K562 (cell line): ENCODE results near the gene CCDC9. TPM values are rescaled to one million over a fixed set of nuclear protein-coding genes. Genes with fewer than 3 reads are reported as not detected.

ENCODE experiments used
- BMI1 ChIP-seq: fragments of 150-350 bp; IDR thresholded peaks from 2 replicates; pipeline ENCODE4 v1.6.1; 2014; ENCODE audit warnings: low read length
- ELF2 ChIP-seq: fragments of 250-450 bp; sonication (Bioruptor Pico); IDR thresholded peaks from 2 replicates; pipeline ENCODE4 v1.5.0; 2021; ENCODE audit warnings: mild to moderate bottlenecking
- ESRRB ChIP-seq: fragments of 250-450 bp; sonication (Bioruptor Pico); IDR thresholded peaks from 2 replicates; pipeline ENCODE4 v1.5.0; 2020; ENCODE audit warnings: mild to moderate bottlenecking, moderate library complexity, borderline replicate concordance
- GABPB2 ChIP-seq: fragments of 250-450 bp; sonication (Bioruptor Pico); conservative IDR thresholded peaks from 2 replicates; pipeline ENCODE4 v1.5.1; 2021; ENCODE audit warnings: mild to moderate bottlenecking
- GATAD2A ChIP-seq: fragments of 450-650 bp; IDR thresholded peaks from 2 replicates; pipeline ENCODE4 v1.6.1; 2017
- SIN3A ChIP-seq, 2 experiments: fragments of 150-350 bp in 1 of 2; IDR thresholded peaks; 2 replicates each; pipeline ENCODE4 v1.6.1; 2011 to 2016; ENCODE audit warnings: borderline replicate concordance in 2 of 2, low read depth in 2 of 2, low read length in 2 of 2, mild to moderate bottlenecking in 2 of 2, moderate library complexity in 2 of 2; ENCODE audit not compliant: control insufficient read depth in 1 of 2
- TAF7 ChIP-seq: fragments of 450-650 bp; IDR thresholded peaks from 2 replicates; pipeline ENCODE4 v1.6.1; 2016; ENCODE audit warnings: missing genetic modification characterization, missing compliant biosample characterization
- ZNF57 ChIP-seq: fragments of 450-650 bp; formaldehyde crosslinking; IDR thresholded peaks from 2 replicates; pipeline ENCODE4 v1.4.0; 2020; ENCODE audit warnings: mild to moderate bottlenecking, moderate library complexity
- polyA plus RNA-seq, 8 experiments: library from polyadenylated mRNA; depleted of rRNA in 4 of 8; stranded (reverse) in 5 of 8; unstranded in 3 of 8; fragments of >200 nt; fragmentation: Nextera tagmentation in 2 of 8; fragmentation: Illumina TruSeq in 1 of 8; extraction: Ambion mirVana in 2 of 8; extraction: Trizol in 1 of 8; gene quantifications; 2 replicates each; pipeline versions ENCODE4 v1.2.1 to v1.2.3, GENCODE V29; 2011 to 2014; ENCODE audit warnings: inconsistent platforms in 1 of 8, missing spikeins in 1 of 8
- total RNA-seq, 7 experiments: library from RNA; depleted of rRNA in 6 of 7; stranded (reverse); fragments of >200 nt in 6 of 7; fragmentation: Illumina TruSeq in 2 of 7; extraction: Trizol in 2 of 7; gene quantifications; 2 replicates each; pipeline versions ENCODE4 v1.2.1 to v1.2.3, GENCODE V29; 2011 to 2021; ENCODE audit warnings: low replicate concordance in 1 of 7
- TF ChIP-seq, protein P1 (sequence below): sonication (generic); formaldehyde crosslinking; IDR thresholded peaks from 2 replicates; pipeline ENCODE4 v1.8.0; 2022; ENCODE audit warnings: mild to moderate bottlenecking, missing genetic modification reagents
- TF ChIP-seq, protein P2 (sequence below), 2 experiments: fragments of 450-650 bp in 1 of 2; sonication (generic) in 1 of 2; formaldehyde crosslinking in 1 of 2; IDR thresholded peaks; 2 replicates each; pipeline versions ENCODE4 v1.7.1 to v1.9.0; 2016 to 2022; ENCODE audit warnings: inconsistent platforms in 1 of 2, mild to moderate bottlenecking in 1 of 2, missing genetic modification reagents in 1 of 2
- TF ChIP-seq, protein P3 (sequence below): fragments of 450-650 bp; formaldehyde crosslinking; IDR thresholded peaks from 2 replicates; pipeline ENCODE4 v1.4.0; 2022; ENCODE audit warnings: missing genetic modification characterization

Gene CCDC9
- total and polyA plus RNA-seq, 9 of the 15 experiments (the other 6 are each of a cell fraction or from before 2014, with no cell fraction given), result 0.23 to 38.6 (median 8.4) TPM

DNA sequence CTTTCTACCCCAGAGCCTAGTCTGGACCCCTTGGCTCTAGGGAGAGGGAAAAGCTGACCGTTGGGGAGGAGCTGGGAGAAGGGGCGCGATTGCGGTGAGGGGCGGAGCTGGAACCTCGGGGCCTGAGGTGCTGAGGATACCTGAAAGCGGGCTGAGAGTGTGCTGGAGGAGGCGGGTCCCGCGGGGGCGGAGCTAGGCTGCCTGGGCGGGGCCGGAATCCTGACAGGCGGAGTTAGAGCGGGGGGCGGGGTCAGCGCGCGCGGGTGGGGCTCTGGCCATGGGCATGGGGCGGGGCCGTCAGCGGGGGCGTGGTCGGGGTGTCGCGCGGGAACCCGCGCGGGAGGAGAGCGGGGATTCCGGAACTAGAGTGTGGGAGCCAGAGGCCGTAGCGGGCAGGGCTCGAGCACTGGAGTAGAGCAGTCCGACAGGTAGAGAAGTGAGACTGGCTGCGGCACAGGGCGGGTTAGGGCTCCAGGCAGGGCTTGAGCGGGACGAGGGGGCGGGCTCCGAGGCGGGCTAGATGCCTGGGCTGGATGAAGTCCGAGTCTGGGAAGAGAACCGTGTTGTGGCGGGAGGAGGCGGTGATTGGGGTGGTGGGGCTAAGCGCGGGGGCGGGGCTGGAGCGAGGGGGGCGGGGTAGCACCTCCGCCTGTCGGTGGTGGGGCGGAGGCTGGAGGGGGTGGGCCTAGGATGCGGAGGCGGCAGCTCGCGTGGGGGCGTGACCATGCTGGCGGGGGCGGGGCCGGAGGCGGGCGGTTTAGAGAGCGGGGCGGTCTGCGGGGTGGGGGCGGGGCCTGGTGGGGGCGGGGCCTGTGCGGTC is 18.0 kb downstream of the CCDC9 start, which contains the start of gene INAFM1 (continued):
- TF ChIP-seq, protein P1, sequence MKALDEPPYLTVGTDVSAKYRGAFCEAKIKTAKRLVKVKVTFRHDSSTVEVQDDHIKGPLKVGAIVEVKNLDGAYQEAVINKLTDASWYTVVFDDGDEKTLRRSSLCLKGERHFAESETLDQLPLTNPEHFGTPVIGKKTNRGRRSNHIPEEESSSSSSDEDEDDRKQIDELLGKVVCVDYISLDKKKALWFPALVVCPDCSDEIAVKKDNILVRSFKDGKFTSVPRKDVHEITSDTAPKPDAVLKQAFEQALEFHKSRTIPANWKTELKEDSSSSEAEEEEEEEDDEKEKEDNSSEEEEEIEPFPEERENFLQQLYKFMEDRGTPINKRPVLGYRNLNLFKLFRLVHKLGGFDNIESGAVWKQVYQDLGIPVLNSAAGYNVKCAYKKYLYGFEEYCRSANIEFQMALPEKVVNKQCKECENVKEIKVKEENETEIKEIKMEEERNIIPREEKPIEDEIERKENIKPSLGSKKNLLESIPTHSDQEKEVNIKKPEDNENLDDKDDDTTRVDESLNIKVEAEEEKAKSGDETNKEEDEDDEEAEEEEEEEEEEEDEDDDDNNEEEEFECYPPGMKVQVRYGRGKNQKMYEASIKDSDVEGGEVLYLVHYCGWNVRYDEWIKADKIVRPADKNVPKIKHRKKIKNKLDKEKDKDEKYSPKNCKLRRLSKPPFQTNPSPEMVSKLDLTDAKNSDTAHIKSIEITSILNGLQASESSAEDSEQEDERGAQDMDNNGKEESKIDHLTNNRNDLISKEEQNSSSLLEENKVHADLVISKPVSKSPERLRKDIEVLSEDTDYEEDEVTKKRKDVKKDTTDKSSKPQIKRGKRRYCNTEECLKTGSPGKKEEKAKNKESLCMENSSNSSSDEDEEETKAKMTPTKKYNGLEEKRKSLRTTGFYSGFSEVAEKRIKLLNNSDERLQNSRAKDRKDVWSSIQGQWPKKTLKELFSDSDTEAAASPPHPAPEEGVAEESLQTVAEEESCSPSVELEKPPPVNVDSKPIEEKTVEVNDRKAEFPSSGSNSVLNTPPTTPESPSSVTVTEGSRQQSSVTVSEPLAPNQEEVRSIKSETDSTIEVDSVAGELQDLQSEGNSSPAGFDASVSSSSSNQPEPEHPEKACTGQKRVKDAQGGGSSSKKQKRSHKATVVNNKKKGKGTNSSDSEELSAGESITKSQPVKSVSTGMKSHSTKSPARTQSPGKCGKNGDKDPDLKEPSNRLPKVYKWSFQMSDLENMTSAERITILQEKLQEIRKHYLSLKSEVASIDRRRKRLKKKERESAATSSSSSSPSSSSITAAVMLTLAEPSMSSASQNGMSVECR, result peak; percentile 3; the same call in 1 of the 2 replicates
- TF ChIP-seq, protein P2, sequence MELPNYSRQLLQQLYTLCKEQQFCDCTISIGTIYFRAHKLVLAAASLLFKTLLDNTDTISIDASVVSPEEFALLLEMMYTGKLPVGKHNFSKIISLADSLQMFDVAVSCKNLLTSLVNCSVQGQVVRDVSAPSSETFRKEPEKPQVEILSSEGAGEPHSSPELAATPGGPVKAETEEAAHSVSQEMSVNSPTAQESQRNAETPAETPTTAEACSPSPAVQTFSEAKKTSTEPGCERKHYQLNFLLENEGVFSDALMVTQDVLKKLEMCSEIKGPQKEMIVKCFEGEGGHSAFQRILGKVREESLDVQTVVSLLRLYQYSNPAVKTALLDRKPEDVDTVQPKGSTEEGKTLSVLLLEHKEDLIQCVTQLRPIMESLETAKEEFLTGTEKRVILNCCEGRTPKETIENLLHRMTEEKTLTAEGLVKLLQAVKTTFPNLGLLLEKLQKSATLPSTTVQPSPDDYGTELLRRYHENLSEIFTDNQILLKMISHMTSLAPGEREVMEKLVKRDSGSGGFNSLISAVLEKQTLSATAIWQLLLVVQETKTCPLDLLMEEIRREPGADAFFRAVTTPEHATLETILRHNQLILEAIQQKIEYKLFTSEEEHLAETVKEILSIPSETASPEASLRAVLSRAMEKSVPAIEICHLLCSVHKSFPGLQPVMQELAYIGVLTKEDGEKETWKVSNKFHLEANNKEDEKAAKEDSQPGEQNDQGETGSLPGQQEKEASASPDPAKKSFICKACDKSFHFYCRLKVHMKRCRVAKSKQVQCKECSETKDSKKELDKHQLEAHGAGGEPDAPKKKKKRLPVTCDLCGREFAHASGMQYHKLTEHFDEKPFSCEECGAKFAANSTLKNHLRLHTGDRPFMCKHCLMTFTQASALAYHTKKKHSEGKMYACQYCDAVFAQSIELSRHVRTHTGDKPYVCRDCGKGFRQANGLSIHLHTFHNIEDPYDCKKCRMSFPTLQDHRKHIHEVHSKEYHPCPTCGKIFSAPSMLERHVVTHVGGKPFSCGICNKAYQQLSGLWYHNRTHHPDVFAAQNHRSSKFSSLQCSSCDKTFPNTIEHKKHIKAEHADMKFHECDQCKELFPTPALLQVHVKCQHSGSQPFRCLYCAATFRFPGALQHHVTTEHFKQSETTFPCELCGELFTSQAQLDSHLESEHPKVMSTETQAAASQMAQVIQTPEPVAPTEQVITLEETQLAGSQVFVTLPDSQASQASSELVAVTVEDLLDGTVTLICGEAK (IDR thresholded peaks at IDR 0.05), result no peak
- TF ChIP-seq, protein P2 (CRISPR knock-in tag; IDR thresholded peaks at IDR 0.05), result no peak
- TF ChIP-seq ZNF57 (CRISPR knock-in tag), result peak; percentile 36; the same call in 1 of the 2 replicates
- peak; percentile 2 to 61; a peak in 3 of 4 replicates for TF ChIP-seq SIN3A (IDR thresholded peaks at IDR 0.05; ENCODE audit: borderline replicate concordance in 2 of 2, control insufficient read depth in 1 of 2, low read depth in 2 of 2, low read length in 2 of 2)
- TF ChIP-seq GABPB2 (CRISPR knock-in tag), result 0 out of 2 replicates have a peak, but pooled peaks have one; percentile 44
- no peak for TF ChIP-seq ESRRB (CRISPR knock-in tag)
- TF ChIP-seq, protein P3, sequence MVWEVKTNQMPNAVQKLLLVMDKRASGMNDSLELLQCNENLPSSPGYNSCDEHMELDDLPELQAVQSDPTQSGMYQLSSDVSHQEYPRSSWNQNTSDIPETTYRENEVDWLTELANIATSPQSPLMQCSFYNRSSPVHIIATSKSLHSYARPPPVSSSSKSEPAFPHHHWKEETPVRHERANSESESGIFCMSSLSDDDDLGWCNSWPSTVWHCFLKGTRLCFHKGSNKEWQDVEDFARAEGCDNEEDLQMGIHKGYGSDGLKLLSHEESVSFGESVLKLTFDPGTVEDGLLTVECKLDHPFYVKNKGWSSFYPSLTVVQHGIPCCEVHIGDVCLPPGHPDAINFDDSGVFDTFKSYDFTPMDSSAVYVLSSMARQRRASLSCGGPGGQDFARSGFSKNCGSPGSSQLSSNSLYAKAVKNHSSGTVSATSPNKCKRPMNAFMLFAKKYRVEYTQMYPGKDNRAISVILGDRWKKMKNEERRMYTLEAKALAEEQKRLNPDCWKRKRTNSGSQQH, result peak; percentile 87
- no peak for TF ChIP-seq GATAD2A
- no peak for TF ChIP-seq BMI1
- peak; percentile 62; the same call in 1 of the 2 replicates for TF ChIP-seq ELF2 (CRISPR knock-in tag)
- TF ChIP-seq TAF7 (tag), result no peak
